Testis (tissue), 3 donors: ENCODE measurements around the gene REXO5. TPM values are rescaled to one million over a fixed set of nuclear protein-coding genes. Genes with fewer than 3 reads are reported as not detected.
A peak's percentile ranks its signal among the peaks of the same experiment; 100 is the strongest.

Experiments
- DNase-seq: peaks from one replicate; pipeline ENCODE4 v3.0.0-alpha.2; 2019
- H3K27ac ChIP-seq, 2 donors: fragments of 200-600 bp; sonication (generic); one replicate each; pipeline ENCODE4 v1.5.1; 2019
- H3K27me3 ChIP-seq: fragments of 200-600 bp; sonication (generic); one replicate; pipeline ENCODE4 v1.5.1; 2019
- H3K36me3 ChIP-seq: fragments of 200-600 bp; sonication (generic); one replicate; pipeline ENCODE4 v1.5.1; 2017; ENCODE audit warnings: low read depth; ENCODE audit errors: missing control alignments
- H3K4me1 ChIP-seq: fragments of 200-600 bp; sonication (generic); one replicate; pipeline ENCODE4 v1.5.1; 2019
- H3K4me3 ChIP-seq, 2 donors: fragments of 200-600 bp; sonication (generic); one replicate each; pipeline ENCODE4 v1.5.1; 2017 to 2019
- H3K9me3 ChIP-seq: fragments of 200-600 bp; sonication (generic); one replicate; pipeline ENCODE4 v1.5.1; 2017
- POLR2A ChIP-seq: fragments of 450-650 bp; IDR thresholded peaks from one replicate; pipeline ENCODE4 v1.6.1; 2017; ENCODE audit warnings: antibody characterized with exemption, mild to moderate bottlenecking, moderate library complexity
- WGBS, 2 donors: methylation state at CpG; one replicate each; pipeline ENCODE4 v1.1.5; 2018; 5-methylcytosine and 5-hydroxymethylcytosine counted together
- intact Hi-C: fragments of 100-400 bp; cut with DNase I; formaldehyde crosslinking; loops from one replicate; pipeline ENCODE4 v1.15.1; 2023; ENCODE audit warnings: low total_unique reads
- polyA plus RNA-seq: library from polyadenylated mRNA; stranded (reverse); fragments of 350-450 nt; fragmentation: Illumina TruSeq; extraction: RNeasy Lipid Tissue Mini Kit (QIAGEN cat#74804); gene quantifications from one replicate; pipeline ENCODE4 v1.2.3, GENCODE V29; 2014; ENCODE audit warnings: low read depth, low replicate concordance; ENCODE audit not compliant: insufficient read depth
- total RNA-seq, 2 donors: library from RNA; depleted of rRNA; stranded (reverse); fragments of >200 nt; gene quantifications; one replicate each; pipeline ENCODE4 v1.2.3, GENCODE V29; 2016
- TF ChIP-seq, protein P1 (sequence below), 3 experiments: fragments of 450-650 bp in 2 of 3; fragments of 200-600 bp in 1 of 3; sonication (generic) in 1 of 3; IDR thresholded peaks; one replicate each; pipeline ENCODE4 v1.5.1; 2016 to 2019; ENCODE audit warnings: antibody characterized with exemption in 3 of 3, mild to moderate bottlenecking in 2 of 3, moderate library complexity in 1 of 3

Gene REXO5
- total and polyA plus RNA-seq, 3 donors from 2014 or later, result 228 to 991 (median 234) TPM

DNA sequence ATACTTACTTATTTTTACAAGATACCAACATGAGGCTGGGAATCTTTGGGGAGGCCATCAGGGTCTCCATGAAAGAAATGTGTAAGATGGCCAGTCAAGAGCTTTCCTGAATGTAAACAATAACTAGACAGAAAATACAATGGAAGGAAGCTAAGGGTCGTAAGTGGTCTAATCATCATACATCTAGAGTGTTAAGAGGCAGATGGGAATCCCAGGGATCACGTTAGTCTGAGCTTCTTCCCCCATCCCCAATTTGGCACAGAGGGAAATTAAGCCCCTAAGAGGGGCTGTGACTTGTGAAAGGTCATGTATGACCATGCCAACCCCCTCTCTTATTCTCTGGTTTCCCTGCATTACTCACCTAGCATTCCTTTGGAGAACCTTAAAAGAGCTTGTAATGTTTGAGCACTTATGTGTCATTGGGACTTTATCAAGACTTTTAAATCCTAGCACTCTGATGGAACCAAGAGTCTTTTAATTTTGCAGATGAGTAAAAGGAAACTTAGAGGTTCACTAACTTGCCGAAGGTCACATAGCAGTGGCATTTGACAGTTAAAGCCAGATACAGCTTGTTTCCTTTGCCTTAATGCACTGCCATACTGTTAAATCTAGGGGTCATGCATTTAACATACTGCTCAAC is 47.8 kb downstream of the REXO5 start:
- intact Hi-C loops, result loop anchor here (10.0 kb wide), 1 partner anchor 51 kb away; the partner anchor contains the start of genes DCUN1D3 and LYRM1
- 81 to 87% methylated on average over 3 of the region's 3 CpGs for WGBS, 2 donors
- H3K27ac ChIP-seq, result peak overlapping the region in 1 of 2 donors; percentile 37

DNA sequence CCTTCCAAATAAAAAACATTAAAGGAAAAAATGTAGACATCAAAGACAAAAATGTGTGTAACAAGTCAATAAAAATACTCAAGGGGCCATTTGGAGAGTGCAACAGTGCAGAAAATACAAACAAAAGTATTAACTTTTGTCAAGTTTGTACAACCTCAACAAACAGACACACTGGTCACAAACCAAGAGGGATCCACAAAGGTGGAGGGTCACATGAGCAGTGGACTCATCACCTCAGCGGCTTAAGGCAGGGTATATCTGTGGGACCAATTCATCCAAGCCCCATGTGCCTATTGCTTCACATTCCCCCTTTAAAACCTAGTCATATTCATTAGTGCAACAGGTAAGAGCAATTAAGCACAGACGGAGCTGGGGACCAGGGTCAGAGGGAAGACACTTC is 48.6 kb downstream of the REXO5 start:
- intact Hi-C loops, result loop anchor here (10.0 kb wide), 1 partner anchor 50 kb away; the partner anchor contains the start of genes DCUN1D3 and LYRM1
- no peak overlapping the region for H3K27ac ChIP-seq
- H3K4me1 ChIP-seq, result peaks cover 51% of the 10 kb centered on the region

More for the DNA sequence above, 47.8 kb downstream of the REXO5 start:
- no peaks in the 10 kb centered on the region for H3K36me3 ChIP-seq
- TF ChIP-seq, protein P1, sequence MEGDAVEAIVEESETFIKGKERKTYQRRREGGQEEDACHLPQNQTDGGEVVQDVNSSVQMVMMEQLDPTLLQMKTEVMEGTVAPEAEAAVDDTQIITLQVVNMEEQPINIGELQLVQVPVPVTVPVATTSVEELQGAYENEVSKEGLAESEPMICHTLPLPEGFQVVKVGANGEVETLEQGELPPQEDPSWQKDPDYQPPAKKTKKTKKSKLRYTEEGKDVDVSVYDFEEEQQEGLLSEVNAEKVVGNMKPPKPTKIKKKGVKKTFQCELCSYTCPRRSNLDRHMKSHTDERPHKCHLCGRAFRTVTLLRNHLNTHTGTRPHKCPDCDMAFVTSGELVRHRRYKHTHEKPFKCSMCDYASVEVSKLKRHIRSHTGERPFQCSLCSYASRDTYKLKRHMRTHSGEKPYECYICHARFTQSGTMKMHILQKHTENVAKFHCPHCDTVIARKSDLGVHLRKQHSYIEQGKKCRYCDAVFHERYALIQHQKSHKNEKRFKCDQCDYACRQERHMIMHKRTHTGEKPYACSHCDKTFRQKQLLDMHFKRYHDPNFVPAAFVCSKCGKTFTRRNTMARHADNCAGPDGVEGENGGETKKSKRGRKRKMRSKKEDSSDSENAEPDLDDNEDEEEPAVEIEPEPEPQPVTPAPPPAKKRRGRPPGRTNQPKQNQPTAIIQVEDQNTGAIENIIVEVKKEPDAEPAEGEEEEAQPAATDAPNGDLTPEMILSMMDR (IDR thresholded peaks at IDR 0.05), result no peak
- no peak for TF ChIP-seq POLR2A
- no peaks in the 10 kb centered on the region for H3K27me3 ChIP-seq
- H3K9me3 ChIP-seq, result no peaks in the 10 kb centered on the region
- DNase-seq, result no peak
- peaks cover 48% of the 10 kb centered on the region for H3K4me1 ChIP-seq
- H3K4me3 ChIP-seq, result no peak overlapping the region

DNA sequence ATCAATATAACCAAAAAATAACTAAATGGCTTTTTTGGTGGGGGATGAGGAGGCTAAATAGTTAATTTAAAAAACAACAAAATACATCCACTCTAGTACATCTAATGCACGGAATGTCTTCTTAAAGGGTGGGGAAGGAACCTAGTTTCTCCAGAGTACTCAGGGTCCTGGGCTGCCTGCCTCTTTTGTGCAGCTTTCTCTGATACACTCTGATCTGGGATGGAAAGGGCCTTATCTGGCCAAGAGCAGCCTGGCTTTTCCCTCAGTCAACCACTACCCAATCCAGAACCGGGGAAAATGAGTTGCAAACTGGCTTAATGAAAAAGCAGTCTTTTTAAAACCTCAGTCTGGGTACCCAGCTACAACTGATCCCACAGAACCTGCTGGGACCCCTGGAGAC is 51.0 kb downstream of the REXO5 start:
- WGBS, 2 donors, result 24 to 41% methylated on average over 2 of the region's 2 CpGs
- peak overlapping the region in 1 of 2 donors; percentile 62 for H3K27ac ChIP-seq
- intact Hi-C loops, result loop anchor here (10.0 kb wide), 1 partner anchor 48 kb away; the partner anchor contains the start of genes DCUN1D3 and LYRM1

More for the DNA sequence above, 48.6 kb downstream of the REXO5 start:
- TF ChIP-seq POLR2A, result no peak
- TF ChIP-seq, protein P1 (IDR thresholded peaks at IDR 0.05), result no peak
- Histone ChIP-seq H3K36me3 (no peaks in the 10 kb centered on the region), H3K27me3 (no peaks in the 10 kb centered on the region), H3K4me3 (no peak overlapping the region), H3K9me3 (no peaks in the 10 kb centered on the region)
- no peak for DNase-seq
- 93 to 97% methylated on average over 2 of the region's 2 CpGs for WGBS, 2 donors

DNA sequence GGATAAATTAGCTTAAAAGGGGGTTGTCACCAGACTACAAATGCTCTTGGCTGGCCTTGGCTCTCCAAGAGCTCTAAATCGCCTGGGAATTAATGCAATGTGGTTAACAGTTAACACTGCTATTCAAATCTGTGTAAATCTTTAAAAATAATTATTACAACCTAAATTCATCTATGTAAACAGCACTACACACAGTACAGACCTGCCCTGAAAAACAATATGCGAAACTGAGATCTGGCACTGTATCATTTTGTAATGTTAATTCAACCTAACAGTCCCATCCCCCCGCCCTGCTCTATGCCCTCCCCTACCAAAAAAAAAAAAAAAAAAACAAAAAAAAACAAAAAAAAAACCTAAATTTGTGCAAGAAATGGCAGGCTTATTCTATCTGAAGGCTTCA is 52.9 kb downstream of the REXO5 start:
- no peak overlapping the region for H3K4me3 ChIP-seq
- no peaks in the 10 kb centered on the region for H3K9me3 ChIP-seq
- peaks cover 17% of the 10 kb centered on the region for H3K4me1 ChIP-seq
- 65 to 67% methylated on average over 3 of the region's 3 CpGs for WGBS, 2 donors
- intact Hi-C loops, result loop anchor here (10.0 kb wide), 1 partner anchor 46 kb away; the partner anchor contains the start of genes DCUN1D3 and LYRM1
- DNase-seq, result no peak
- H3K27ac ChIP-seq, result peak overlapping the region; percentile 40 to 75
- H3K27me3 ChIP-seq, result no peaks in the 10 kb centered on the region
- TF ChIP-seq, protein P1 (IDR thresholded peaks at IDR 0.05), result no peak
- no peak for TF ChIP-seq POLR2A
- no peaks in the 10 kb centered on the region for H3K36me3 ChIP-seq

More for the DNA sequence above, 51.0 kb downstream of the REXO5 start:
- no peak for TF ChIP-seq POLR2A
- Histone ChIP-seq H3K4me3 (no peak overlapping the region), H3K4me1 (peaks cover 31% of the 10 kb centered on the region), H3K27me3 (no peaks in the 10 kb centered on the region), H3K9me3 (no peaks in the 10 kb centered on the region), H3K36me3 (no peaks in the 10 kb centered on the region)
- DNase-seq, result no peak

DNA sequence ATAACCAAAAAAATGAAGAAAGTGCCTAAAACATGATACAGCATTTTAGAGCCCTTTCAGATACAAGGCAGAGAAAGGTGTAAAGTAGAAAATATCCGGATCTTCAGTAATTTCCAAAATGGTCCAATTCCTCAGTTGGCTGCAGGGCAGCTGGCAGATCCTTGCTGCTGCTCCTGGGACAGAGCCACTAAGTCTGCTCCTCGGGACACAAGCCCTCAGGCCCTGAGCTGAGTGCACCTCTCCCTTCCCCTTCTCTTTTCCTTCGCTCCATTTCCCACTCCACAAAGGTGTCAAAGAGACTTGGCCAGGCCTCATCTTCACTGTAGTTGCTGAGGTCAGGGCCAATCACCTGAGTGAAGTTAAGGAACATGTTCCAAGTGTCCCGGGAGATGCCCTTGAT is 53.4 kb downstream of the REXO5 start:
- H3K27ac ChIP-seq, result peak overlapping the region; percentile 40 to 75
- peaks cover 17% of the 10 kb centered on the region for H3K4me1 ChIP-seq
- TF ChIP-seq POLR2A, result no peak
- no peak for DNase-seq
- no peaks in the 10 kb centered on the region for H3K36me3 ChIP-seq
- intact Hi-C loops, result loop anchor here (10.0 kb wide), 1 partner anchor 45 kb away; the partner anchor contains the start of genes DCUN1D3 and LYRM1
- 58 to 62% methylated on average over 4 of the region's 4 CpGs for whole genome bisulfite sequencing, 2 donors
- no peaks in the 10 kb centered on the region for H3K9me3 ChIP-seq
- H3K27me3 ChIP-seq, result no peaks in the 10 kb centered on the region
- H3K4me3 ChIP-seq, result no peak overlapping the region
